GM12878 (cell line): ENCODE data around the gene RPS6KA2. TPM values are rescaled to one million over a fixed set of nuclear protein-coding genes. Genes with fewer than 3 reads are reported as not detected.

Source experiments
- ATAC-seq: fragments of 200-7000 bp; cut with Tn5 transposase; 3 replicates; pipeline ENCODE4 v1.9.1; 2020; ENCODE audit warnings: mild to moderate bottlenecking, moderate library complexity
- BruUV-seq: library from RNA; stranded (reverse); fragments of 400-500 nt; replicated peaks from 2 replicates; lab custom pipeline; 2021; lab: Mats Ljungman, UMichigan
- CTCF ChIA-PET: fragments of 300-600 bp; sonication (Branson Sonifier 250); formaldehyde crosslinking; extraction: SDS; loops from one replicate; lab custom pipeline; 2021; ENCODE audit warnings: inconsistent platforms; lab: Yijun Ruan, JAX
- POLR2A ChIA-PET: fragments of 350-600 bp; formaldehyde crosslinking; extraction: SDS; loops from one replicate; lab custom pipeline; 2021; ENCODE audit warnings: inconsistent platforms; lab: Charles Lee
- RAD21 ChIA-PET: fragments of 300-600 bp; sonication (Branson Sonifier 250); formaldehyde crosslinking; loops from one replicate; lab custom pipeline; 2023; ENCODE audit warnings: antibody characterized with exemption; ENCODE audit not compliant: unreplicated experiment; lab: Charles Lee
- SMC1A ChIA-PET: fragments of 300-600 bp; sonication (Branson Sonifier 250); formaldehyde crosslinking; loops from one replicate; lab custom pipeline; 2023; ENCODE audit not compliant: unreplicated experiment, uncharacterized antibody; lab: Charles Lee
- DNase-seq: peaks from one replicate; pipeline ENCODE4 v3.0.0-alpha.2; 2011; ENCODE audit warnings: low read depth, low spot score
- FAIRE-seq: peaks from 3 replicates; lab custom pipeline; 2011; peaks lifted over from hg19 to GRCh38; lab: Jason Lieb, UNC
- H2AFZ ChIP-seq: 2 replicates; pipeline ENCODE4 v1.6.0; 2011; ENCODE audit warnings: low read depth, low read length, control low read depth; ENCODE audit not compliant: control insufficient read depth
- H3K27ac ChIP-seq: 2 replicates; pipeline ENCODE4 v1.5.1; 2011; ENCODE audit warnings: control low read depth; ENCODE audit not compliant: control insufficient read depth, insufficient read depth
- H3K27me3 ChIP-seq, 2 experiments: replicated peaks in 1 of 2; 2 replicates each; pipeline versions ENCODE4 v1.6.0 to v1.6.1; 2011; ENCODE audit warnings: low read length in 1 of 2; ENCODE audit not compliant: control insufficient read depth in 2 of 2, insufficient read depth in 2 of 2
- H3K36me3 ChIP-seq, 2 experiments: 2 replicates each; pipeline ENCODE4 v1.5.1; 2011; ENCODE audit warnings: low read length in 1 of 2; ENCODE audit not compliant: control insufficient read depth in 2 of 2, insufficient read depth in 2 of 2
- H3K4me1 ChIP-seq: 2 replicates; pipeline ENCODE4 v1.6.1; 2011; ENCODE audit warnings: mild to moderate bottlenecking, low read length, moderate library complexity, mixed read lengths; ENCODE audit not compliant: control insufficient read depth, insufficient read depth
- H3K4me2 ChIP-seq: 2 replicates; pipeline ENCODE4 v1.6.0; 2011; ENCODE audit warnings: control low read depth; ENCODE audit not compliant: control insufficient read depth, insufficient read depth
- H3K4me3 ChIP-seq: fragments of 200-600 bp; sonication (generic); 2 replicates; pipeline ENCODE4 v1.5.1; 2016
- H3K79me2 ChIP-seq: 2 replicates; pipeline ENCODE4 v1.6.0; 2011; ENCODE audit warnings: low read length; ENCODE audit not compliant: control insufficient read depth, insufficient read depth
- H3K9ac ChIP-seq: 2 replicates; pipeline ENCODE4 v1.8.0; 2011; ENCODE audit warnings: low read length, control low read depth, mixed read lengths; ENCODE audit not compliant: control insufficient read depth, insufficient read depth
- H3K9me3 ChIP-seq: replicated peaks from 3 replicates; pipeline ENCODE4 v1.5.1; 2011; ENCODE audit warnings: mild to moderate bottlenecking, low read length; ENCODE audit not compliant: control insufficient read depth, insufficient read depth
- H4K20me1 ChIP-seq: 2 replicates; pipeline ENCODE4 v1.6.0; 2011; ENCODE audit not compliant: control insufficient read depth, insufficient read depth
- BRCA1 ChIP-seq: IDR thresholded peaks from 2 replicates; pipeline ENCODE4 v1.6.1; 2011; ENCODE audit warnings: low read depth, low read length, improper control_type of control experiment
- CHD2 ChIP-seq: IDR thresholded peaks from 2 replicates; pipeline ENCODE4 v1.6.1; 2011; ENCODE audit warnings: low read depth, low read length, improper control_type of control experiment, borderline replicate concordance
- CREB1 ChIP-seq: IDR thresholded peaks from 2 replicates; pipeline ENCODE4 v1.6.1; 2012; ENCODE audit warnings: low read depth, mild to moderate bottlenecking, inconsistent platforms
- IRF4 ChIP-seq: IDR thresholded peaks from 2 replicates; pipeline ENCODE4 v1.6.1; 2011; ENCODE audit warnings: low read depth, low read length
- MEF2A ChIP-seq: IDR thresholded peaks from 2 replicates; pipeline ENCODE4 v1.6.1; 2011; ENCODE audit warnings: low read depth, mild to moderate bottlenecking, low read length, moderate library complexity; ENCODE audit not compliant: insufficient read depth
- NFIC ChIP-seq: IDR thresholded peaks from 2 replicates; pipeline ENCODE4 v1.6.1; 2012; ENCODE audit warnings: low read depth, mild to moderate bottlenecking, inconsistent platforms, low read length, moderate library complexity
- RAD51 ChIP-seq: fragments of 450-650 bp; IDR thresholded peaks from 2 replicates; pipeline ENCODE4 v1.6.1; 2016; ENCODE audit warnings: moderate library complexity, mild to moderate bottlenecking, inconsistent platforms
- SUZ12 ChIP-seq: fragments of 200-600 bp; sonication (generic); IDR thresholded peaks from one replicate; pipeline ENCODE4 v1.6.1; 2018; ENCODE audit warnings: antibody characterized with exemption, mild to moderate bottlenecking; ENCODE audit not compliant: unreplicated experiment
- TAF1 ChIP-seq: IDR thresholded peaks from 2 replicates; pipeline ENCODE4 v1.6.1; 2011; ENCODE audit warnings: mild to moderate bottlenecking, low read depth, low read length, borderline replicate concordance
- YY1 ChIP-seq: IDR thresholded peaks from 2 replicates; pipeline ENCODE4 v1.6.1; 2011; ENCODE audit warnings: low read depth, mild to moderate bottlenecking, low read length
- WGBS: methylation state at CpG from one replicate; pipeline ENCODE4 v1.1.6; 2016; ENCODE audit warnings: low lambda C conversion rate; ENCODE audit not compliant: insufficient replicate concordance, insufficient coverage; ENCODE audit errors: missing lambda C conversion rate; 5-methylcytosine and 5-hydroxymethylcytosine counted together
- in situ Hi-C: fragments of 300-500 bp; cut with MboI; formaldehyde crosslinking; loops from 9 replicates; pipeline ENCODE4 v1.14.3; 2018; ENCODE audit warnings: mixed read lengths
- intact Hi-C: fragments of 100-400 bp; cut with micrococcal nuclease; formaldehyde crosslinking; loops from one replicate; pipeline ENCODE4 v1.14.2; 2022; ENCODE audit not compliant: unreplicated experiment
- polyA plus RNA-seq, 11 experiments: library from polyadenylated mRNA; depleted of rRNA in 4 of 11; unstranded in 6 of 11; stranded (reverse) in 5 of 11; fragments of >200 nt; fragmentation: Nextera tagmentation in 4 of 11; fragmentation: Illumina TruSeq in 1 of 11; extraction: Ambion mirVana in 4 of 11; extraction: Trizol in 1 of 11; gene quantifications; 1 replicate in 1 of 11; 2 replicates in 10 of 11; pipeline versions ENCODE4 v1.2.1 to v1.2.3, GENCODE V29; 2011 to 2016; ENCODE audit warnings: inconsistent platforms in 2 of 11, missing spikeins in 2 of 11, low read depth in 1 of 11
- total RNA-seq, 4 experiments: library from RNA; depleted of rRNA in 3 of 4; stranded (reverse); fragments of >200 nt in 3 of 4; fragmentation: Illumina TruSeq in 1 of 4; extraction: Trizol in 1 of 4; gene quantifications; 2 replicates each; pipeline versions ENCODE4 v1.2.1 to v1.2.3, GENCODE V29; 2013 to 2021
- TF ChIP-seq, protein P1 (sequence below): IDR thresholded peaks from 2 replicates; pipeline ENCODE4 v1.6.1; 2012; ENCODE audit warnings: mild to moderate bottlenecking, low read depth, low read length
- TF ChIP-seq, protein P2 (sequence below): fragments of 450-650 bp; IDR thresholded peaks from 2 replicates; pipeline ENCODE4 v1.6.1; 2017; ENCODE audit warnings: mild to moderate bottlenecking, low read depth, inconsistent platforms; ENCODE audit not compliant: poor library complexity, severe bottlenecking
- TF ChIP-seq, protein P3 (sequence below): fragments of 450-650 bp; IDR thresholded peaks from 2 replicates; pipeline ENCODE4 v1.6.1; 2017; ENCODE audit warnings: mild to moderate bottlenecking, moderate library complexity
- TF ChIP-seq, protein P4 (sequence below): fragments of 450-650 bp; IDR thresholded peaks from 2 replicates; pipeline ENCODE4 v1.6.1; 2017; ENCODE audit warnings: borderline replicate concordance

The RPS6KA2 gene
- total and polyA plus RNA-seq, 10 of the 15 experiments (the other 5 are each of a cell fraction or from before 2014, with no cell fraction given) = 0.02 to 1.0 (median 0.22) TPM; not detected in 1

DNA sequence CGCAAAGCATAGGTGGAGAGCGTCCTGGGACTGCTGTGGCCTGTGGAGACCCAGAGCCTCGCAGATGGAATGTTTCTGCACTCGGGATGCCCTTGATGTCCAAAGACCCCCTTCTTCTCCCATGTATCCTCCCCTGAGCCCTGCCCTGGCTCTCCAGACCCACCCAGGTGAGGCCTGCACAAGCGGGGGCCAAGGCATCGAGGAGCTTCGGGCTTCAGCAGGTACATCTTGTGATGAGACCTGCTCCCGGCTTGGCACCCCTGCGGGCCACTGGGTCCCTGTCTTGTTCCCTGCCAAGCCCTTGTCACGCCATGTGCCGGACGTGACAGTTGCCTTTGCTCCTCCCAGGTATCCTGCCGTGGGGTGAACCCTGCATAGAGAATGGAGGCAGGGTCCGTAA is 125.8 kb downstream of the RPS6KA2 start:
- Histone ChIP-seq H3K4me2 (no peak overlapping the region), H3K4me1 (peaks cover 17% of the 10 kb centered on the region), H3K4me3 (no peak overlapping the region), H3K79me2 (no peaks in the 10 kb centered on the region), H3K27ac (no peak overlapping the region), H3K36me3 (no peaks in the 10 kb centered on the region), H4K20me1 (no peaks in the 10 kb centered on the region), H3K27me3 (no peaks in the 10 kb centered on the region), H3K9ac (no peak overlapping the region), H2AFZ (no peak overlapping the region), H3K9me3 (peaks cover 21% of the 10 kb centered on the region)
- ATAC-seq (no peak), DNase-seq (no peak), FAIRE-seq (no peak)
- WGBS = 67% methylated on average over 14 of the region's 14 CpGs
- POLR2A ChIA-PET = no interaction called here
- CTCF ChIA-PET = no interaction called here
- RAD21 ChIA-PET = no interaction called here
- SMC1A ChIA-PET = no interaction called here
- no TSS peak for BruUV-seq
- in situ Hi-C loops = no loop called here
- intact Hi-C loops = no loop called here
- TF ChIP-seq NFIC (no peak), RAD51 (no peak), TAF1 (no peak), CHD2 (no peak), SUZ12 (no peak), MEF2A (no peak), CREB1 (no peak), BRCA1 (no peak), YY1 (no peak), IRF4 (no peak)
- TF ChIP-seq, protein P1, sequence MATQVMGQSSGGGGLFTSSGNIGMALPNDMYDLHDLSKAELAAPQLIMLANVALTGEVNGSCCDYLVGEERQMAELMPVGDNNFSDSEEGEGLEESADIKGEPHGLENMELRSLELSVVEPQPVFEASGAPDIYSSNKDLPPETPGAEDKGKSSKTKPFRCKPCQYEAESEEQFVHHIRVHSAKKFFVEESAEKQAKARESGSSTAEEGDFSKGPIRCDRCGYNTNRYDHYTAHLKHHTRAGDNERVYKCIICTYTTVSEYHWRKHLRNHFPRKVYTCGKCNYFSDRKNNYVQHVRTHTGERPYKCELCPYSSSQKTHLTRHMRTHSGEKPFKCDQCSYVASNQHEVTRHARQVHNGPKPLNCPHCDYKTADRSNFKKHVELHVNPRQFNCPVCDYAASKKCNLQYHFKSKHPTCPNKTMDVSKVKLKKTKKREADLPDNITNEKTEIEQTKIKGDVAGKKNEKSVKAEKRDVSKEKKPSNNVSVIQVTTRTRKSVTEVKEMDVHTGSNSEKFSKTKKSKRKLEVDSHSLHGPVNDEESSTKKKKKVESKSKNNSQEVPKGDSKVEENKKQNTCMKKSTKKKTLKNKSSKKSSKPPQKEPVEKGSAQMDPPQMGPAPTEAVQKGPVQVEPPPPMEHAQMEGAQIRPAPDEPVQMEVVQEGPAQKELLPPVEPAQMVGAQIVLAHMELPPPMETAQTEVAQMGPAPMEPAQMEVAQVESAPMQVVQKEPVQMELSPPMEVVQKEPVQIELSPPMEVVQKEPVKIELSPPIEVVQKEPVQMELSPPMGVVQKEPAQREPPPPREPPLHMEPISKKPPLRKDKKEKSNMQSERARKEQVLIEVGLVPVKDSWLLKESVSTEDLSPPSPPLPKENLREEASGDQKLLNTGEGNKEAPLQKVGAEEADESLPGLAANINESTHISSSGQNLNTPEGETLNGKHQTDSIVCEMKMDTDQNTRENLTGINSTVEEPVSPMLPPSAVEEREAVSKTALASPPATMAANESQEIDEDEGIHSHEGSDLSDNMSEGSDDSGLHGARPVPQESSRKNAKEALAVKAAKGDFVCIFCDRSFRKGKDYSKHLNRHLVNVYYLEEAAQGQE = no peak
- TF ChIP-seq, protein P2, sequence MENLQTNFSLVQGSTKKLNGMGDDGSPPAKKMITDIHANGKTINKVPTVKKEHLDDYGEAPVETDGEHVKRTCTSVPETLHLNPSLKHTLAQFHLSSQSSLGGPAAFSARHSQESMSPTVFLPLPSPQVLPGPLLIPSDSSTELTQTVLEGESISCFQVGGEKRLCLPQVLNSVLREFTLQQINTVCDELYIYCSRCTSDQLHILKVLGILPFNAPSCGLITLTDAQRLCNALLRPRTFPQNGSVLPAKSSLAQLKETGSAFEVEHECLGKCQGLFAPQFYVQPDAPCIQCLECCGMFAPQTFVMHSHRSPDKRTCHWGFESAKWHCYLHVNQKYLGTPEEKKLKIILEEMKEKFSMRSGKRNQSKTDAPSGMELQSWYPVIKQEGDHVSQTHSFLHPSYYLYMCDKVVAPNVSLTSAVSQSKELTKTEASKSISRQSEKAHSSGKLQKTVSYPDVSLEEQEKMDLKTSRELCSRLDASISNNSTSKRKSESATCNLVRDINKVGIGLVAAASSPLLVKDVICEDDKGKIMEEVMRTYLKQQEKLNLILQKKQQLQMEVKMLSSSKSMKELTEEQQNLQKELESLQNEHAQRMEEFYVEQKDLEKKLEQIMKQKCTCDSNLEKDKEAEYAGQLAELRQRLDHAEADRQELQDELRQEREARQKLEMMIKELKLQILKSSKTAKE = no peak
- TF ChIP-seq, protein P3, sequence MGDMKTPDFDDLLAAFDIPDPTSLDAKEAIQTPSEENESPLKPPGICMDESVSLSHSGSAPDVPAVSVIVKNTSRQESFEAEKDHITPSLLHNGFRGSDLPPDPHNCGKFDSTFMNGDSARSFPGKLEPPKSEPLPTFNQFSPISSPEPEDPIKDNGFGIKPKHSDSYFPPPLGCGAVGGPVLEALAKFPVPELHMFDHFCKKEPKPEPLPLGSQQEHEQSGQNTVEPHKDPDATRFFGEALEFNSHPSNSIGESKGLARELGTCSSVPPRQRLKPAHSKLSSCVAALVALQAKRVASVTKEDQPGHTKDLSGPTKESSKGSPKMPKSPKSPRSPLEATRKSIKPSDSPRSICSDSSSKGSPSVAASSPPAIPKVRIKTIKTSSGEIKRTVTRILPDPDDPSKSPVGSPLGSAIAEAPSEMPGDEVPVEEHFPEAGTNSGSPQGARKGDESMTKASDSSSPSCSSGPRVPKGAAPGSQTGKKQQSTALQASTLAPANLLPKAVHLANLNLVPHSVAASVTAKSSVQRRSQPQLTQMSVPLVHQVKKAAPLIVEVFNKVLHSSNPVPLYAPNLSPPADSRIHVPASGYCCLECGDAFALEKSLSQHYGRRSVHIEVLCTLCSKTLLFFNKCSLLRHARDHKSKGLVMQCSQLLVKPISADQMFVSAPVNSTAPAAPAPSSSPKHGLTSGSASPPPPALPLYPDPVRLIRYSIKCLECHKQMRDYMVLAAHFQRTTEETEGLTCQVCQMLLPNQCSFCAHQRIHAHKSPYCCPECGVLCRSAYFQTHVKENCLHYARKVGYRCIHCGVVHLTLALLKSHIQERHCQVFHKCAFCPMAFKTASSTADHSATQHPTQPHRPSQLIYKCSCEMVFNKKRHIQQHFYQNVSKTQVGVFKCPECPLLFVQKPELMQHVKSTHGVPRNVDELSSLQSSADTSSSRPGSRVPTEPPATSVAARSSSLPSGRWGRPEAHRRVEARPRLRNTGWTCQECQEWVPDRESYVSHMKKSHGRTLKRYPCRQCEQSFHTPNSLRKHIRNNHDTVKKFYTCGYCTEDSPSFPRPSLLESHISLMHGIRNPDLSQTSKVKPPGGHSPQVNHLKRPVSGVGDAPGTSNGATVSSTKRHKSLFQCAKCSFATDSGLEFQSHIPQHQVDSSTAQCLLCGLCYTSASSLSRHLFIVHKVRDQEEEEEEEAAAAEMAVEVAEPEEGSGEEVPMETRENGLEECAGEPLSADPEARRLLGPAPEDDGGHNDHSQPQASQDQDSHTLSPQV = no peak
- TF ChIP-seq, protein P4, sequence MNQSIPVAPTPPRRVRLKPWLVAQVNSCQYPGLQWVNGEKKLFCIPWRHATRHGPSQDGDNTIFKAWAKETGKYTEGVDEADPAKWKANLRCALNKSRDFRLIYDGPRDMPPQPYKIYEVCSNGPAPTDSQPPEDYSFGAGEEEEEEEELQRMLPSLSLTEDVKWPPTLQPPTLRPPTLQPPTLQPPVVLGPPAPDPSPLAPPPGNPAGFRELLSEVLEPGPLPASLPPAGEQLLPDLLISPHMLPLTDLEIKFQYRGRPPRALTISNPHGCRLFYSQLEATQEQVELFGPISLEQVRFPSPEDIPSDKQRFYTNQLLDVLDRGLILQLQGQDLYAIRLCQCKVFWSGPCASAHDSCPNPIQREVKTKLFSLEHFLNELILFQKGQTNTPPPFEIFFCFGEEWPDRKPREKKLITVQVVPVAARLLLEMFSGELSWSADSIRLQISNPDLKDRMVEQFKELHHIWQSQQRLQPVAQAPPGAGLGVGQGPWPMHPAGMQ = no peak
